Measurements from ENCODE around the gene TP53AIP1.

Gene TP53AIP1

GRCh38 chr11:128937480-128937879 is 5.2 kb downstream of the TP53AIP1 start:
- TF ChIP-seq TAF1 (IDR thresholded peaks at IDR 0.05; ENCODE audit: low read depth, low read length) (no peak), POLR2AphosphoS5 (IDR thresholded peaks at IDR 0.05; ENCODE audit: low read depth, low read length) (no peak), POLR2A (IDR thresholded peaks at IDR 0.05; ENCODE audit: low read depth, low read length) (no peak), POU2F2 (IDR thresholded peaks at IDR 0.05; ENCODE audit: low read depth, low read length) (no peak), SPI1 (IDR thresholded peaks at IDR 0.05; ENCODE audit: low read depth, low read length) (no peak), PAX5 (IDR thresholded peaks at IDR 0.05; ENCODE audit: insufficient read depth, low read length, severe bottlenecking) (no peak)
- no peak for DNase-seq (ENCODE audit: insufficient read length, low spot score)
- no peak for FAIRE-seq

DNA sequence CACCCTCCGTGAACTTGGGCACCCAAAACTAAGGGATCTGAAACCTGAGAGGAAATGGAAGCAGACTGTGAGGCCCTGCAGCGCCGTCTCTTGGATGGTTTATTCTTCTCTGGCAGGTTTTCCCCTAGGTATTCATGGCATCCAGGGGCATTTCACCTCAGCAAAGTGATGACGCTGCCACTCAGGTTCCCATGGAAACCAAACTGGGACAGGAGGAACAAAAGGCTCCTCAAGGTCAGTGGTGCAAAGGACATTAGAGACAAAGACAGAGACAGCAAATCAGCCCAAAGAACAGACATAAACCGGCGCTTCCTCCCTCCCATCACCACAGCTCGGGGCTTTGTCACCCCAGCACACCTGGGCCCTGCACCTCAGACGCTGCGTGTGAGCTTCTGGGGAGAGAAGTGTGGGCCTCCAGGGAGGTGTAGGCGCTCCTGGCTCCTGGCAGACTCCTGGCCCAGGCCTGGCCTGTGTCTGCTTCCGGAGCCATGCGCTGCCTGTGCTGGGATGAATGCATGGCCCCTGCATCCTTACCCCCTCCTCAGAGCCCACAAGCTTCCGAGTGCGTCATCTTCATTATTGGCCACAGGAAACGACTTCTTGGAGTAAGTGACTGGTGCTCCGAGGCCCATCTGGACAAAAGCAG is 5.9 kb downstream of the TP53AIP1 start:
- no peak for FAIRE-seq
- DNase-seq (ENCODE audit: insufficient read length, low spot score): no peak
- TF ChIP-seq SPI1 (IDR thresholded peaks at IDR 0.05; ENCODE audit: low read depth, low read length): no peak
- TF ChIP-seq POU2F2 (IDR thresholded peaks at IDR 0.05; ENCODE audit: low read depth, low read length): no peak
- TF ChIP-seq POLR2AphosphoS5 (IDR thresholded peaks at IDR 0.05; ENCODE audit: low read depth, low read length): no peak
- TF ChIP-seq TAF1 (IDR thresholded peaks at IDR 0.05; ENCODE audit: low read depth, low read length): no peak
- no peak for TF ChIP-seq PAX5 (IDR thresholded peaks at IDR 0.05; ENCODE audit: insufficient read depth, low read length, severe bottlenecking)
- no peak for TF ChIP-seq POLR2A (IDR thresholded peaks at IDR 0.05; ENCODE audit: low read depth, low read length)

DNA sequence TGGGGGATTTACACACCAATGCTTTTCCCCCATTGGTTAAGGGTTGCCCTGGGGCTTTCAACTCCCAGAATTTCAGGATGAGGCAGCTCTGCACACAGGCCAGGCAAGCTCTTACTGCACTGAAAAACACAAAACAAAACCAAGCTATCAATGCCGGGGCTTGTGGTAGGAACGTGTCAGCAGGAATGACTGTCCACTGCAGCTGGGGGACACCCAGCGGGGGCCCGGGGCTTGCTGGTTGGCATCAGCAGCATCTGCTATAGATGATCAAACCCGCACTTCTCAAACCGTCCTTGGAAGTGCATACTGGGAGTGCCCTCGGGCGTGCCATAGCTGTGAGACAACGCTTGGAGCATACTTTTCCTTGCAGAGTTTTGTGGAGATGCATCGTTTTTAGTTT is 7.7 kb downstream of the TP53AIP1 start:
- no peak for TF ChIP-seq POU2F2 (IDR thresholded peaks at IDR 0.05; ENCODE audit: low read depth, low read length)
- FAIRE-seq: no peak
- DNase-seq (ENCODE audit: insufficient read length, low spot score): no peak

- no peak for TF ChIP-seq POLR2AphosphoS5 (IDR thresholded peaks at IDR 0.05; ENCODE audit: low read depth, low read length)
- TF ChIP-seq TAF1 (IDR thresholded peaks at IDR 0.05; ENCODE audit: low read depth, low read length): no peak
- TF ChIP-seq POU2F2 (IDR thresholded peaks at IDR 0.05; ENCODE audit: low read depth, low read length): no peak
- no peak for TF ChIP-seq SPI1 (IDR thresholded peaks at IDR 0.05; ENCODE audit: low read depth, low read length)
- no peak for TF ChIP-seq PAX5 (IDR thresholded peaks at IDR 0.05; ENCODE audit: insufficient read depth, low read length, severe bottlenecking)
- no peak for TF ChIP-seq POLR2A (IDR thresholded peaks at IDR 0.05; ENCODE audit: low read depth, low read length)
- FAIRE-seq: no peak
- no peak for DNase-seq (ENCODE audit: insufficient read length, low spot score)
Observed at GRCh38 chr11:128934351-128934750, 8.3 kb downstream of the TP53AIP1 start.

DNA sequence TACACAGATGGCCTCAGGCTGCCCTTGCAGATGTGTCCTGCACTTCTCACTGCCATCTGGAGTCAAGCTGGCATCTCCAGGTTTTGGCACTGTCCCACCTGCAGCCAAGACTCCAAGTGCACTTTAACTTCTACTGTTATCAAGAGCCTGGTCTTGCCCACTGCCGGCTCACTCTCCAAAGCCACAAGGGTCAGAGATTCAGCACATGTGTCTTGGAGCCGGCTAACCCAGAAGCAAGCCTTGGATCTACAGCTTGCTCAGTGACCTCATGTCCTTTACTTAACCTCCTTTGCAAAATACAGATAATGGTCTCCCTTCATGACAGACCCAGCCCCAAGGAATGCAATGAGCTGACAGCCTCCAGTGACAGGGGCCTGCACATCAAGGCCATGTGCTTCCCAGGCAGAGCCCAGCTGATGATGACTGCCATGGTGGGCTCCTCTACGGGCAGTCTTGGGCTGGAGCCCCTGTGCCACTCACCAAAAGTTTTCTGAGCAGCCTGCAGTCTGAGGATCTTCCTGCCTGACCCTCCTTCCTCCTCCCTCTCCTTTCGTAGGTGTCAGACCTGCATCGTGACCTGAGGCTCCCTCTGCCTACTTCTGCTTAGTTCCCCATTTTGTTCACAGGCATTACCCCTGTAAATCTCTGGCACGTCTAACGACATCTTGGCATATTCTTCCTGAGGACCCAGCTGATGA is 9.0 kb downstream of the TP53AIP1 start:
- FAIRE-seq (no peak), DNase-seq (ENCODE audit: insufficient read length, low spot score) (no peak)
- no peak for TF ChIP-seq POLR2AphosphoS5 (IDR thresholded peaks at IDR 0.05; ENCODE audit: low read depth, low read length)
- TF ChIP-seq POU2F2 (IDR thresholded peaks at IDR 0.05; ENCODE audit: low read depth, low read length): no peak
- no peak for TF ChIP-seq PAX5 (IDR thresholded peaks at IDR 0.05; ENCODE audit: insufficient read depth, low read length, severe bottlenecking)
- TF ChIP-seq TAF1 (IDR thresholded peaks at IDR 0.05; ENCODE audit: low read depth, low read length): no peak
- TF ChIP-seq POLR2A (IDR thresholded peaks at IDR 0.05; ENCODE audit: low read depth, low read length): no peak
- no peak for TF ChIP-seq SPI1 (IDR thresholded peaks at IDR 0.05; ENCODE audit: low read depth, low read length)

DNA sequence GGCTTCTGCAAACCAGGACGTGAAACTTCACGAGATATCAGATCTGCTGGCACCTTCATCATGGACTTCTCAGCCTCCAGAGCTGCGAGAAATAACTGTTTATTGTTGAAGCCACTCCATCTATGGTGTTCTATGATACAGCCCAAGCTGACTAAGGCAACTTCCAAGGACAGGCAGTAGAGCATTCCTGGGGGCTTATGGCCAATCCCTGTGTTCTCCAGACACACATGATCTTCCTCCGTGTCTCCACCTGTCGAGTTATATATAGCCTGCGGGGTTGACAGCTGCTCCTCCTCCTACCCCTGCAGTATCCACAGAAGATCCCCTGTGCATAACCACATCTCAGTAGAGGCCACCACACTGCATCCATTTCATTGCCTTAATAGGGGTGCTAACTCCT is 11.0 kb downstream of the TP53AIP1 start:
- TF ChIP-seq PAX5 (IDR thresholded peaks at IDR 0.05; ENCODE audit: insufficient read depth, low read length, severe bottlenecking): no peak
- no peak for TF ChIP-seq SPI1 (IDR thresholded peaks at IDR 0.05; ENCODE audit: low read depth, low read length)
- TF ChIP-seq POU2F2 (IDR thresholded peaks at IDR 0.05; ENCODE audit: low read depth, low read length): no peak
- TF ChIP-seq POLR2A (IDR thresholded peaks at IDR 0.05; ENCODE audit: low read depth, low read length): no peak
- TF ChIP-seq POLR2AphosphoS5 (IDR thresholded peaks at IDR 0.05; ENCODE audit: low read depth, low read length): no peak
- no peak for TF ChIP-seq TAF1 (IDR thresholded peaks at IDR 0.05; ENCODE audit: low read depth, low read length)
- DNase-seq (ENCODE audit: insufficient read length, low spot score): no peak
- FAIRE-seq: no peak

- TF ChIP-seq SPI1 (IDR thresholded peaks at IDR 0.05; ENCODE audit: low read depth, low read length) (no peak), TAF1 (IDR thresholded peaks at IDR 0.05; ENCODE audit: low read depth, low read length) (no peak), PAX5 (IDR thresholded peaks at IDR 0.05; ENCODE audit: insufficient read depth, low read length, severe bottlenecking) (no peak), POLR2A (IDR thresholded peaks at IDR 0.05; ENCODE audit: low read depth, low read length) (no peak), POLR2AphosphoS5 (IDR thresholded peaks at IDR 0.05; ENCODE audit: low read depth, low read length) (no peak), POU2F2 (IDR thresholded peaks at IDR 0.05; ENCODE audit: low read depth, low read length) (no peak)
- no peak for DNase-seq (ENCODE audit: insufficient read length, low spot score)
- no peak for FAIRE-seq
Observed at GRCh38 chr11:128931066-128931465, 11.6 kb downstream of the TP53AIP1 start.

GRCh38 chr11:128929991-128930390 is 12.7 kb downstream of the TP53AIP1 start:
- DNase-seq (ENCODE audit: insufficient read length, low spot score): no peak
- TF ChIP-seq POLR2A (IDR thresholded peaks at IDR 0.05; ENCODE audit: low read depth, low read length) (no peak), PAX5 (IDR thresholded peaks at IDR 0.05; ENCODE audit: insufficient read depth, low read length, severe bottlenecking) (no peak), SPI1 (IDR thresholded peaks at IDR 0.05; ENCODE audit: low read depth, low read length) (no peak), POLR2AphosphoS5 (IDR thresholded peaks at IDR 0.05; ENCODE audit: low read depth, low read length) (no peak), POU2F2 (IDR thresholded peaks at IDR 0.05; ENCODE audit: low read depth, low read length) (no peak), TAF1 (IDR thresholded peaks at IDR 0.05; ENCODE audit: low read depth, low read length) (no peak)
- FAIRE-seq: no peak

GRCh38 chr11:128929468-128929867 is 13.2 kb downstream of the TP53AIP1 start:
- no peak for TF ChIP-seq POLR2A (IDR thresholded peaks at IDR 0.05; ENCODE audit: low read depth, low read length)
- TF ChIP-seq TAF1 (IDR thresholded peaks at IDR 0.05; ENCODE audit: low read depth, low read length): no peak
- no peak for TF ChIP-seq SPI1 (IDR thresholded peaks at IDR 0.05; ENCODE audit: low read depth, low read length)
- TF ChIP-seq POU2F2 (IDR thresholded peaks at IDR 0.05; ENCODE audit: low read depth, low read length): no peak
- TF ChIP-seq PAX5 (IDR thresholded peaks at IDR 0.05; ENCODE audit: insufficient read depth, low read length, severe bottlenecking): no peak
- no peak for TF ChIP-seq POLR2AphosphoS5 (IDR thresholded peaks at IDR 0.05; ENCODE audit: low read depth, low read length)
- peak; percentile 9 for FAIRE-seq
- DNase-seq (ENCODE audit: insufficient read length, low spot score): no peak
